Choroid plexus epithelial cell (primary cell): ENCODE data around the gene MTOR.

Source experiments
- DNase-seq: peaks from one replicate; pipeline ENCODE4 v3.0.0-alpha.2; 2010; ENCODE audit warnings: low read depth
- H3K4me3 ChIP-seq: 2 replicates; pipeline ENCODE4 v1.5.1; 2011; ENCODE audit warnings: low read depth, mild to moderate bottlenecking, control low read depth, low read length, moderate library complexity
- CTCF ChIP-seq: conservative IDR thresholded peaks from 2 replicates; pipeline ENCODE4 v1.5.1; 2011; ENCODE audit warnings: low read depth, mild to moderate bottlenecking, control low read depth, inconsistent platforms, low read length, moderate library complexity

The MTOR gene

DNA sequence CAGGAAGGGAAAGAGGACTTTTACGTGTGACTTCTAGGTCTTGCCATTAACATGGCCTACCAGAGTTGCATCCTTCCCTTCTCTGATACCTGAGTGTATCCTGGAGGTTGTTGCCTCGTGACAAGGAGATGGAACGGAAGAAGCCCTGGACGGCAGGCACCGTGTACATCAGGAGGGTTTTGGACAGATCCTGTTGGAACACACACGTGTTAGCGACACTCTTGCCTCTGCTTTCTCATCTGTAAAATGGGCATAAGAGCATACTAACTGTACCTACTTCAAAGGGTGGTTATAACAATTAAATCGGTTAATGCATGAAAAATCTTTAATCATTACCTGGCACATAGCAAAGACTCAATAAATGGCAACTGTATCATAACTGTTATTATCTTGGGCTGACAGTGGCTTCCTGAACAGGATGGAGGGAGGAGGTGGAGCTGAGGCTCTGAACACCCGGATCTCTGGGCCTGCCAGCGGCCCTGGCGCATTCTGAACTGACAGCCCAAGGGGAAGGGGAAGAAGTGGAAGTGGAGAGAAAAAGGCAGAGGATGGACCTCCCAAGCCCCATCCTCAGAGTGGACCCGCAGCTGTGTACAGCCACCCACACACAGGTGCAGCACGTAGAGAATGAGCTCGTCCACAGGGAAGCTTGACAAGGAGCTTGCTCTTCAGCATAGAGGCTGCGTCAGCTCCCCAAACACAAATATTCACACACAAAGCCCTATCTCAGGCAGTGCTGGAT is 132.5 kb downstream of the MTOR start:
- no peak for TF ChIP-seq CTCF
- H3K4me3 ChIP-seq = no peak overlapping the region
- no peak for DNase-seq

DNA sequence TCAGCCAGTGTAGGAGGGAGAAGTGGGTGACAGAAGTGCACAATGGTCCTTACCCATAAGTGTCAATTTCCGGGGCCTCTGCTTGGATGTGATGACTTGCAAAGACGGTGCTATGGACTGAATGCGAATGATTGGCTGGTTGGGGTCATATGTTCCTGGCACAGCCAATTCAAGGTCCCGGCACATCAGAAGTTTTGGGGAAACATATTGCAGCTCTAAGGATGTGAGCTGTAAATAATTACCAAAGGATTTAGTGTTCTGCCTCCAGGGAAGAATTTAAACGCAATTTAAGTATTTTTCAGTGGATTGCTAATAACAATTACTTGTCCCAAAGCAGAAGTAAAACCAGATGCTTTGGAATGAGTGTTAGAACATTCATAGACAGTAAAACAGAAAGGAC is 135.8 kb downstream of the MTOR start:
- H3K4me3 ChIP-seq = no peak overlapping the region
- TF ChIP-seq CTCF = no peak
- no peak for DNase-seq

- H3K4me3 ChIP-seq = no peak overlapping the region
- no peak for TF ChIP-seq CTCF
- no peak for DNase-seq
Observed at GRCh38 chr1:11125931-11126330, 136.4 kb downstream of the MTOR start.

GRCh38 chr1:11124965-11125364 is 137.4 kb downstream of the MTOR start:
- TF ChIP-seq CTCF = no peak

DNA sequence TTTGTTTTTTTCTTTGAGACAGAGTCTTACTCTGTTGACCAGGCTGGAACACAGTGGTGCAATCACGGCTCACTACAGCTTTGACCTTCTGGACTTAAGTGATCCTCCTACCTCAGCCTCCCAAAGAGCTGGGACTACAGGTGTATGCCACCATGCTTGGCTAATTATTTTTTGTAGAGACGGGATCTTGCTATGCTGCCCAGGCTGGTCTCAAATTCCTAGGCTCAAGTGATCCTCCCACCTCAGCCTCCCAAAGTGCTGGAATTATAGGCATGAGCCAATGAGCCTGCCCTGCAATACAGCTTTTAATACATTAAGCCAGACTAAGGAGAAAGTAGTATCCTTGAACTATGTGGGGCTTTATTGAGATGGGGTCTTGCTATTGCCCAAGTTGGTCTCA is 146.0 kb downstream of the MTOR start:
- DNase-seq = no peak
- H3K4me3 ChIP-seq = no peak overlapping the region
- TF ChIP-seq CTCF = no peak

More at GRCh38 chr1:11124965-11125364, 137.4 kb downstream of the MTOR start:
- H3K4me3 ChIP-seq = no peak overlapping the region
- no peak for DNase-seq

GRCh38 chr1:11114966-11115365 is 147.4 kb downstream of the MTOR start:
- H3K4me3 ChIP-seq = no peak overlapping the region
- TF ChIP-seq CTCF = no peak

DNA sequence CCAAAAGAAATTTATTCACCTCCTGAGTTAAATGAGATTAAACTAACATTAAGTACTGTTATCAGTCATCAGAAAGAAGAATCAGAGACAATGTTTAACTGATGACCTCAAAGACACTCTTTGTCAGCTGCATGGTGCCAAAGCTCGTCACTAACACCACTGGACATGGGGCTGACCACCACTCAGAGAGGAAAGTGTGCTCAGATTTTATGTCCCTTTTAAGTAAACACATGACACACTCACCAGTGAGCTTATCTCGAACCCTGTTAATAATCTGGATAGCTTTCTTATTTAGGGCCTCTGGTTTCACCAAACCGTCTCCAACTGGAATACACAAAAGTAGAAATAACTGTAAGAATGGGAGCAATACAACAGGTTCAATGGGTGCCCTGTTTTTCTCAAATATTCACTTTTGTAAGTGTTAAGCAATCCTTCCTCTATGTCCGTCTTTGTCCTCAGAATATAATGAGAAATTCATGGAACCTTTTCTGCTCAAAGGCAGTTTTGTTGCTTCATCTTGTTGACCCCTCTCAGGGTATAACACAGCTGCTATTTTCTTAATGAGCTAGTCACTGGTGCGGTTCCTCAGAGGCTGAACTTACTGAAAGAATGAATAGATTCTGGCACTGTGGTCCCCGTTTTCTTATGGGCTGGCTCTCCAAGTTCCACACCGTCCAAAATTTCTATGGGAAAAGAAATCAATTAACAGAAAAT is 153.1 kb downstream of the MTOR start:
- no peak for DNase-seq
- no peak for TF ChIP-seq CTCF
- H3K4me3 ChIP-seq = no peak overlapping the region

More at GRCh38 chr1:11114966-11115365, 147.4 kb downstream of the MTOR start:
- no peak for DNase-seq
